ENCODE data around the gene EGFR.

Gene EGFR

DNA sequence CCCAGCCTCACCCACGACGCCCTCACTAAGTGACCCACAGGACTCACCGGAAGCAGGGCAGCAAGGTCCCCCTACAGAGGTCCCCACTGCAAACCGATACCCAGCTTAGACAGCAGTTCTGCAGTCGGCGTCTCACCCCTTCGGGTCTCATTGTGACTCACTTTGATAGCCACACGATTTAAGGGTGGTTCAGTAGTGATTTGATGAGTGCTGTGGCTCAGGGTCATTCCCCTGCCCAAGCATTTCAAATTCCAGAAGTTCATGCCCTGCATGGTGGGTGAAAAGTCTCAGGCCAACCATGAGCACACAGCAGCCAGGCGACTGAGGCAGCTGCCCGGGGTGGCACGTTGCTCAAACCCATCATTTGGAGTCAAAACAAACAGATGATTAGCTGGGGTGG, 93.2 kb downstream of the EGFR start:
- Histone ChIP-seq H3K4me2 (ENCODE audit: insufficient read depth, low read length) (no peak overlapping the region), H3K79me2 (ENCODE audit: insufficient read depth, low read length) (no peaks in the 10 kb centered on the region), H3K9me3 (ENCODE audit: insufficient read depth, low read length, severe bottlenecking) (no peaks in the 10 kb centered on the region), H3K36me3 (ENCODE audit: insufficient read depth, low read length) (no peaks in the 10 kb centered on the region), H3K9ac (ENCODE audit: low read depth, low read length) (no peak overlapping the region), H2AFZ (ENCODE audit: low read depth, low read length) (no peak overlapping the region), H3K27ac (ENCODE audit: low read length) (no peak overlapping the region), H3K4me1 (ENCODE audit: insufficient read depth, low read length) (no peaks in the 10 kb centered on the region), H3K27me3 (ENCODE audit: insufficient read depth, low read length, poor library complexity) (peaks cover 14% of the 10 kb centered on the region), H3K4me3 (ENCODE audit: low read depth in 1 of 2, low read length in 2 of 2) (no peak overlapping the region), H4K20me1 (ENCODE audit: insufficient read depth, low read length) (no peaks in the 10 kb centered on the region; the same call in 1 of the 2 replicates)
- ATAC-seq (ENCODE audit: insufficient read depth, low read depth) (no peak), DNase-seq (no peak)
- TF ChIP-seq, protein P1, sequence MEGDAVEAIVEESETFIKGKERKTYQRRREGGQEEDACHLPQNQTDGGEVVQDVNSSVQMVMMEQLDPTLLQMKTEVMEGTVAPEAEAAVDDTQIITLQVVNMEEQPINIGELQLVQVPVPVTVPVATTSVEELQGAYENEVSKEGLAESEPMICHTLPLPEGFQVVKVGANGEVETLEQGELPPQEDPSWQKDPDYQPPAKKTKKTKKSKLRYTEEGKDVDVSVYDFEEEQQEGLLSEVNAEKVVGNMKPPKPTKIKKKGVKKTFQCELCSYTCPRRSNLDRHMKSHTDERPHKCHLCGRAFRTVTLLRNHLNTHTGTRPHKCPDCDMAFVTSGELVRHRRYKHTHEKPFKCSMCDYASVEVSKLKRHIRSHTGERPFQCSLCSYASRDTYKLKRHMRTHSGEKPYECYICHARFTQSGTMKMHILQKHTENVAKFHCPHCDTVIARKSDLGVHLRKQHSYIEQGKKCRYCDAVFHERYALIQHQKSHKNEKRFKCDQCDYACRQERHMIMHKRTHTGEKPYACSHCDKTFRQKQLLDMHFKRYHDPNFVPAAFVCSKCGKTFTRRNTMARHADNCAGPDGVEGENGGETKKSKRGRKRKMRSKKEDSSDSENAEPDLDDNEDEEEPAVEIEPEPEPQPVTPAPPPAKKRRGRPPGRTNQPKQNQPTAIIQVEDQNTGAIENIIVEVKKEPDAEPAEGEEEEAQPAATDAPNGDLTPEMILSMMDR (IDR thresholded peaks at IDR 0.05; ENCODE audit: borderline replicate concordance, extremely low read depth, low read length, poor library complexity, severe bottlenecking) = no peak
- TF ChIP-seq EZH2 (IDR thresholded peaks at IDR 0.05; ENCODE audit: borderline replicate concordance, low read depth, low read length, severe bottlenecking) = no peak

DNA sequence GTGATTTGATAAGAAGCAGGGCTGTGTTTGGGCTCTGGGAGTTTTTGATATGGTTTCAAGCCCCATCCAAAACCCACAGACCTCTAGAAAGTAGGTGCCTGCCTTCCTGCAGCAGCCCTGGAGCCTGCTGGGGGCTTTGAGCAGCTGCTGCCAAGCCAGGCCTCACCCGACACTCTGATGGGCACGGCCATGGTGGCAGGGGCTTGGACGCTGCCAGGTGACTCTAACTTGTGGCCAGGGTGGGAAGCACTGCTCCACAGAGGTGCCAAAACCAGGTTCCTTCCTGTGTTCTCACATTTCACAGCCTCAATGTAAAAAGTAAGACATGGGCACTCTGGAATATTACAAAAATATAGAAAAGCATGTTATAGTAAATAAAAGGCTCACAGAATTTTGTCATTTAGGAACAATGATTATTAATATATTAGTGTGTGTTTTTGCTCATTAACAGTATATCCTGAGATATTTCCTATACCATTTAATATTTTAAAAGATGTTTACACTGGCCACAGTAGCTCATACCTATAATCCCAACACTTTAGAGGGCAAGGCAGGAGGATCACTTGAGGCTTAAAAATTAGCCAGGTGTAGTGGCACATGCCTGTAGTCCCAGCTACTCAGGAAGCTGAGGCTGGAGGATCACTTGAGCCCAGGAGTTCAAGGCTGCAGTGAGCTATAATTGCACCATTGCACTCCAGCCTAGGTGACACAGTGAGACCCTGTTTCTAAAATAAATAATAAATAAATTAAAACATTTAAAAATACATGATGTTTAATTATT, 95.1 kb downstream of the EGFR start:
- no peaks in the 10 kb centered on the region for H3K79me2 ChIP-seq (ENCODE audit: insufficient read depth, low read length)
- no peak overlapping the region for H3K4me3 ChIP-seq (ENCODE audit: low read depth in 1 of 2, low read length in 2 of 2)
- no peak overlapping the region for H3K27ac ChIP-seq (ENCODE audit: low read length)

DNA sequence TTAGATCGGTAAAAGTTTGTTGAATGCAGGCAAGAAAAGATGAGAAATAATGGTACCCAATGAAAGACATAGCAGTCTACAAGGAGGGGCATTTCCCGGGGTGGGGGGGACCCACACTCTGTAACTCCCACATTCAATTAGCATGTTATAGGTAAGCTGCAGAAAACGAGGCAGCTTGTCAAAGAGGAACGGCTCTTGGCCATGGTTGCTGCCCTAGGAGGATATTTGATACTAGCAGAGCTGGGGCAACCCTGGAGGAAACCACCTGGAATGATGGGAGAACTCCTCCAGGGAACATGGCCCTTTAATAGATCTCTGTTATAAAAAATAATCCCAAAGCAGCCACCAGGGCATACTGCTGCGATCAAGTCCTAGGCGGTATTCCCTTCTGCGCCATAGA, 98.5 kb downstream of the EGFR start:
- H3K4me3 ChIP-seq (ENCODE audit: low read depth in 1 of 2, low read length in 2 of 2) = no peak overlapping the region
- H4K20me1 ChIP-seq (ENCODE audit: insufficient read depth, low read length) = no peaks in the 10 kb centered on the region; the same call in 1 of the 2 replicates
- DNase-seq (no peak), ATAC-seq (ENCODE audit: insufficient read depth, low read depth) (no peak)
- no peak overlapping the region for H3K4me2 ChIP-seq (ENCODE audit: insufficient read depth, low read length)
- H3K9me3 ChIP-seq (ENCODE audit: insufficient read depth, low read length, severe bottlenecking) = no peaks in the 10 kb centered on the region
- no peaks in the 10 kb centered on the region for H3K79me2 ChIP-seq (ENCODE audit: insufficient read depth, low read length)
- no peak for TF ChIP-seq EZH2 (IDR thresholded peaks at IDR 0.05; ENCODE audit: borderline replicate concordance, low read depth, low read length, severe bottlenecking)
- TF ChIP-seq, protein P1 (IDR thresholded peaks at IDR 0.05; ENCODE audit: borderline replicate concordance, extremely low read depth, low read length, poor library complexity, severe bottlenecking) = no peak
- peaks cover 6% of the 10 kb centered on the region for H3K27me3 ChIP-seq (ENCODE audit: insufficient read depth, low read length, poor library complexity)
- H2AFZ ChIP-seq (ENCODE audit: low read depth, low read length) = no peak overlapping the region
- H3K4me1 ChIP-seq (ENCODE audit: insufficient read depth, low read length) = no peaks in the 10 kb centered on the region
- H3K27ac ChIP-seq (ENCODE audit: low read length) = no peak overlapping the region
- H3K9ac ChIP-seq (ENCODE audit: low read depth, low read length) = no peak overlapping the region
- no peaks in the 10 kb centered on the region for H3K36me3 ChIP-seq (ENCODE audit: insufficient read depth, low read length)

More for the DNA sequence above, 95.1 kb downstream of the EGFR start:
- no peak overlapping the region for H3K9ac ChIP-seq (ENCODE audit: low read depth, low read length)
- H3K9me3 ChIP-seq (ENCODE audit: insufficient read depth, low read length, severe bottlenecking) = no peaks in the 10 kb centered on the region
- DNase-seq = no peak
- peaks cover 10% of the 10 kb centered on the region for H3K27me3 ChIP-seq (ENCODE audit: insufficient read depth, low read length, poor library complexity)
- ATAC-seq (ENCODE audit: insufficient read depth, low read depth) = peak; percentile 24; the same call in 1 of the 3 replicates
- no peaks in the 10 kb centered on the region for H3K4me1 ChIP-seq (ENCODE audit: insufficient read depth, low read length)
- no peaks in the 10 kb centered on the region for H3K36me3 ChIP-seq (ENCODE audit: insufficient read depth, low read length)
- H3K4me2 ChIP-seq (ENCODE audit: insufficient read depth, low read length) = no peak overlapping the region
- TF ChIP-seq EZH2 (IDR thresholded peaks at IDR 0.05; ENCODE audit: borderline replicate concordance, low read depth, low read length, severe bottlenecking) = no peak
- TF ChIP-seq, protein P1 (IDR thresholded peaks at IDR 0.05; ENCODE audit: borderline replicate concordance, extremely low read depth, low read length, poor library complexity, severe bottlenecking) = no peak
- H2AFZ ChIP-seq (ENCODE audit: low read depth, low read length) = no peak overlapping the region
- no peaks in the 10 kb centered on the region; the same call in 1 of the 2 replicates for H4K20me1 ChIP-seq (ENCODE audit: insufficient read depth, low read length)
